ENCODE data around the gene PTPRU.

DNA sequence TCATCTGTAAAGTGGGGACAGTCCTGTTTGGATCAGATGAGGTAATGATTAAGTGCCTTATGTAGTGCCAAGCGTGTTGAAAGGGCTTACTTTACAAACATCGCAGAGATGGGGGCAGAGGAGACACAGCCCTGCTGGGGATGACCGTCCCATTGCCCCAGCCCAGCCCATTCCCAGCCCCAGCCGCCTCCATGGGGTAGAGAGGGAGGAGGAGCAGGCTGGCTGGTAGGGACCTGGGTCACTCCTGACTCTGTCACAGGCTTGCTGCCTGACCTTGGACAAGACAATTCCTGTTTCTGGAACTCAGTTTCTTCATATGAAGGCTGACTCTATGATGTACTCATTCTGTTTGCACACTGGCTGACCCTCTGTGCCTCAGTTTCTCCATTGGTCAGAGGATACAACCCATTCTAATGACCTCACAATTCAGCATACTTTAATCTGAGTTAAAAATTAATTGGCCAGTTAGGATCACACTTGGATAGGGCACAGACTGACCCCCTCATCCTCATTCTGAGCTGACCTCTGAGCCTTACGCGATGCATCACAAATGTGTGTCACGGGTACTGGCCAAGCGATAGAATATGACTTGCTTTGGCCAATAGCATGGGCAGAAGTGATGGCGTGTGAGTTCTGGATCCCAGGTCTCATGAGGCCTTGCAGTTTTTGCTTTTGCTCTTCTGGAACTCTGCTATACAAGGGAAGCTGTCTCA lies 91.1 kb downstream of the PTPRU start:
- no peak for TF ChIP-seq EZH2 (IDR thresholded peaks at IDR 0.05)
- TF ChIP-seq FOXP2 (optimal IDR thresholded peaks at IDR 0.05; ENCODE audit: control extremely low read depth, extremely low read length, insufficient read depth): no peak

Data from SK-N-MC (cell line).